ENCODE measurements around the gene C1orf226.

C1orf226 gene

DNA sequence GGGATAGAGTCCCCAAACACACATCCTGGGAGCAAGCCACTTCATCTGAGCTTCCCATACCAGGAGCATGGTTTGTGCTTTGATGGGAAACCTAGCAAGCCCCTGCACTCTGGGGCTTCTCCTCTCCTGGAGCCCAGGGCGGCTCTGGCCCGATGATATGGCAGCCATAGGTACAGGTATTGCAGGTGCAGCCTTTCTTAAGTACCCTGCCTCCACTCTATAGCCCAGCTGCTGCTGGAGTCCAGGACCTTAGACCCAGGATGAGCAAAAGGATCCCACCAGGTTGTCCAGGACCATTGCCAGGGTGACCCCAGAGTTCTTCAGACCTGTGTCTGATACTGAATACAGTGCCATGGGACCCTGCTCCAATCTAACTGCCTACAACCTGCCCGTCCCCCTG, 4.2 kb downstream of the C1orf226 start:
- no peak for DNase-seq

GRCh38 chr1:162386292-162387225, 5.0 kb downstream of the C1orf226 start:
- no peak for DNase-seq

GRCh38 chr1:162387226-162388082, 5.9 kb downstream of the C1orf226 start:
- no peak for DNase-seq

- no peak for DNase-seq
Measured at GRCh38 chr1:162388083-162388594, 6.6 kb downstream of the C1orf226 start.

DNA sequence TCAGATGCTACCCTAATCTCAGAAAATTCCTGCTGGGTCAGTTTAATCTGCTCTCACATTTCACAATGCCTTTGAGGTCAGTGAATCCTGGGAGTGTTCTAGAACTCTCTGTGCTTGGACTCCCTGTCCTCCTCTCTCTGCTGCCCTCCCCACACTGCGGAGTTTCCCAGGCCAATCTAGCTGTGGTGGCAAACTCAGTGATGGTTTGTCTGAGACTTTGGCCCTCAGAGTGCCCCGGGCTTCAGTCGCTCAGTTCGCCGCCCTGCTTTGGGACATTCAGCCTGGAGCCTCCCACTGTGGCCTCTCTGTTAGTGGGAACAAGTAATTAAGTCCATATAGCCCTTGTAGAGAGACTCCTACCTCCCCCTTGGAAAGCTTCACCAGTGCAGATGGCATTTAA, 7.1 kb downstream of the C1orf226 start:
- no peak for DNase-seq

- peak; percentile 88 for DNase-seq
Measured at GRCh38 chr1:162389021-162389818, 7.7 kb downstream of the C1orf226 start.

GRCh38 chr1:162389971-162390370, 8.4 kb downstream of the C1orf226 start:
- DNase-seq, result no peak

DNA sequence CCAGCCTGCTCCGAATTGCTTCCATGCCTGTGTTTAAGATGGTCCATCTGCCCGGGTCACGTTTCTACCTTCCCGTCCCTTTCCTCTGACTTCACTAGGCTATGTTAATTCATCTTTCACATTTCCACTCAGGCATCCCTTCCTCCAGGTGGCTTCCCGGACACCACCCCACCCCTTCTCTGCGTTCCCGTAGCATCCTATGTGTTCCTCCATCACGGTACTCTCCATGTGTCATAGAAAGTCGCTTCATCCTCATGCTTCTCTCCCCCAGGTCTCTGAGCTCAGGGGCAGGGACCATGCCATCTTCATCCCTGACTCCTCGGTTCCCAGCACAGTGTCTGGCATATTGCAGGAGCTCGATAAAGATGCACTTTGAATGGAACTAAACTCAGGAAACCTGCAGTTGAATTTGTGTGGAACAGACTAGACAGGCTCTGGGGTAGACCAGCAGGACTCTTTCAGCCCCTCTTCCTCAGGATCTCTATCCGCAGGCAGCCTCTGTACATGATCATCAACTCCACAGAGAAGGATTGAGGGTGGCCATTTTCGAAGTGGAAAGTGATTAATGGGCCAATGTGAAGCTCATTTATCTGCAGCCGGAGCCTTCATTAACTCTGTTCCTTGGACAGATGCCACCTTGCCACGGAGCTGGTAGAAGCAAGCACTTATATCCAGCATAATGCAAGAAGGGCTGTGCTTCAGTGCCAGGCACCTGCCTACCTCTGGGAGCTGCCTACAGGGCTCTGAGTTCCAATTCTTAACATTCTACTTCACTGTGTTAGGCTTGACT, 9.1 kb downstream of the C1orf226 start:
- DNase-seq, result no peak

DNA sequence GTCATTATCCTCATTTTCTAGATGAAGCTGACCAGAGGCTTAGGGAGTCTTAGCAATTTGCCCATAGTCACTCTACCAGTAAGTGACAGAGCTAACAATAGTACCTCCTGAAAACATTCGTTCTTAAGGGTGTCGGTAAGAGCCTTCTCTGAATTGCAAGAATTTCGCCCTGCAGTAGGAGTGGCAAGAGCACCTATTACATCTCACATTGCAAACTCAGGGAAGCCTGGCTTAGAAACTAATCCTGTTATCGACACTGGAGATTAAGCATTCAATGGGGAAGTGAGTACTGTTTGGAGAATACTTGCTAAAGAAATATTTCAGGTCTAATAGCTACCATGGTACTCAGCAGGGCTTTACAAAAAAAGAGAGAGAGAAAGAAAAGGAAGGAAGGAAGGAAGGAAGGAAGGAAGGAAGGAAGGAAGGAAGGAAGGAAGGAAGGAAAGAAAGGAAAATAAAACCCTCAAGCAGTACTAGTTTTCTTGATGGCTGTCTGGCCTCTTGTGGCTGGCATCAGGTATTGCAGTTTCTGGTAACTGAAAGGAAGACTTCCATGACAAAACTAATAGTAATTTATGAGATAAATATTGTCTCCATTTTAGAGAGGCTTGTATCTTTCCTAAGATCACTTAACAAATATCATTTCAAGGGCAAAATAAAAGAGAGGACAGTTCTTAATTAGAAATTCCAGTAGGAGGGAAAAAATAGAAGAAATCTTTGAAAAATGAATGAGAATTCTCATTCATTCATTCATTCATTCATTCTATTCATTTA, 10.4 kb downstream of the C1orf226 start:
- peak; percentile 62 for DNase-seq

DNA sequence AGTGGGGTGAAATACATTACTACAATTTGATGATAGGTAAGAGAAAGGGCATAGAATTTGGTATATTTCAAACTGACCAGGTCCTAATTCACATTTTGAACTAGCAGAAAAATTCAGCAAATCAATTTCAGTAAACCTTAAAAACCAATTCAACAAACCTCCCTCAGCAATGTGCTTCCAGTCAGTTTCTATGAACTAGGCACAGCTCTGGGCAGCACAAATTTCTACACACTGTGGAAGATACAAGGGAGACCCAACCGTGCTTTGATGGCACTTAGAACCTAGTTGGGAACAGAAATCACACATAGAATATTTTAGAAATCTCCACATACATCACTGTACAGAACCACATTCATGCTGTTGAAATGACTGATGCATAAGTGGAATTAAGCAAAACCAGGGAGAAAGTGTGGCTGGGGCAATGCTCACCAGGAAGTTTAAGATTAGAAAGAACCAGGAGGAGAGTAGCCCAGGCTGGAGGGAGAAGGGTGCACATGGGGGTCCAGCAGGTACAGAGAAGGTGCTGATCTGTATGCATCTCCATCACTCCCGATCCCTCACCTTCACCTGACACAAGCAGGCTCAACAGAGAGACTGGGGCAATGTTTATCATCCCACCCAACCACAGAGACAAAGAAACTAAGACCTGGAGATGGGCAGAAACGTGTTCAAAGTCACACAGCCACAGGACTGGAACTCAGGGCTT, 14.8 kb downstream of the C1orf226 start:
- no peak for DNase-seq

DNA sequence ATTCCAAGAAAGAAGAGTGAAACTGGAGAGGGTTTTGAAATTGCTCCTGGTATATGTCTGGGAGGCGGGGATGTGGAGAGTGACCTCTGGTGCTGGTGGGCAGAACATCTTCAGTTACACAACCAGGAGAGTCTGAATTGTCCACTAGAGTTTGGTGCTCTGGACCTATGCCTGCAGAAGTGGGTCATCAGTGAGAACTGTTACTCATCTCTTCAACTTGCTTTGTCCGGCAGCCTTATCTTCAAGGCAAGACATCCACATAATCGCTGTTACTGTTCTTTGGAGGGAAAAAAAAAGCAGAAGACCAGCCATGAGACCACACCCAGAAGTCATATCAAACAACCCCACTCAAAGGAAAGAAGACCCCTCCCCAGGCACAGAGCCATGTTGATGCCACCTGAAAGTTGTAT, 15.5 kb downstream of the C1orf226 start:
- no peak for DNase-seq

- DNase-seq, result no peak
Measured at GRCh38 chr1:162397943-162398560, 16.5 kb downstream of the C1orf226 start.

DNA sequence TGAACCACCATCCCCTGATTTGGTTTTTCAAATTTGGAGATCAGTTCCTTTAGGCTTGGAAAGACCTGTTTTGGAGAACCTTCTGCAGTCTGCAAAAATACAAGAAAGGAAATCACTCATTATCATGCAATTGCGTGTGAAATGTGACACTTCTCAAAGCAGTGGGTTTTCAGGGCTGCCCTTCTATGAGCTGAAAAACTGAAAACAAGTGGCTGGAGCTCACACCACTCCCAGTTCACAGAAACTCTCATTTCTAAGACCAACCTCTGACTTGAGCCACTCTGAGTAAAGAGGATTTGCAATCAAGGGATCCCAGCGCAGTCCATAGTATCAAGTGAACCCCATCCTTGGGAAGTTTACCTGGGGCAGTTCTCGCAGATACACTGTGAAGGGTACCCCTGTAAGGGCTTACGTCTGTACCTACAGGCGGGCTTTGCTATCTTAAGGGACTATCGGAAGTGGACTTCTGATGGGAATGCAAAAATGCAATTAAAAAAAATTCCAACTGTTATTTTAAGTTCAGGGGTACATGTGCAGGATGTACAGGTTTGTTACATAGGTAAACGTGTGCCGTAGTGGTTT, 17.6 kb downstream of the C1orf226 start:
- DNase-seq, result no peak

DNA sequence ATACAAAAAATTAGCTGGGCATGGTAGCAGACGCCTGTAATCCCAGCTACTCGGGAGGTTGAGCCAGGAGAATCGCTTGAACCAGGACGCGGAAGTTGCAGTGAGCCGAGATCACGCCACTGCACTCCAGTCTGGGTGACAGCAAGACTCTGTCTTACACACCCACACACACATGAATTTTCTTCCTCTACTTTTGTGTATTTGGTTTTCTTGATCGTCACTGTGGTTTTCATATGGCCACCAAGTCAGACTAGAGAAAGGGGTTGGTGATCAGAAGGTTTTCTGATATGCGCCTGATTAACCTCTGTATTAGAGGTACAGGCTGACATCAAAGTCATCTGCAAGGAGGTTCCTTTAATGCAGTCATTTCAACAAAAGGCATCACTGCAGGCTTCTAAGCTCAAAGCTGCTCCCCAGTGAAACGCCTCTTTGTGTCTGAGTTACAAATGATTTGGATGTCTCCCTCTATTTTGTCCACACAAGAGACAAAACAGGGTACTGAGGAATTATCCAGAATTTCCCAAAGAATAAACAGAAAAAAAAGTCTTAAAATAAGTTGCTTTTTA, 19.3 kb downstream of the C1orf226 start:
- no peak for DNase-seq

- DNase-seq, result no peak
Measured at GRCh38 chr1:162404550-162405160, 23.1 kb downstream of the C1orf226 start.

DNA sequence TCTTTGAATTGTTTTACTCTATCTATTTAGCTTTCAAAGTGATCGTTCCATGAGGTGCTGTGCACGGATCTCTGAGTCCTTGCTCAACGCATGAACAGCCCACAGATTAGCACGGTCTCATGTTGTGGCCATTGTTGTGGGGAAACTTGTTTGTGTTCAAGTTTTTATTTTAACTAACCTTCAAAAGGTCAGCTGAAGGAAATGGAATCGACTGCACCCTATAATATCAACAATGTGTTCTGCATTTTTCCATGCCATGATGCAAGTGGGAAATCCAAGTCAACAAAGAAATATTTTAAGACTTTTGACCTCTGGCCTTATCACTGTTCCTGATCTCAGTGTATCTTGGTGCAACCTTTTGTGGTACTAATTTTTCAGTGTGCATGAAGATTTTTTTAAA, 24.3 kb downstream of the C1orf226 start:
- no peak for DNase-seq

- no peak for DNase-seq
Measured at GRCh38 chr1:162406811-162407210, 25.3 kb downstream of the C1orf226 start.

DNA sequence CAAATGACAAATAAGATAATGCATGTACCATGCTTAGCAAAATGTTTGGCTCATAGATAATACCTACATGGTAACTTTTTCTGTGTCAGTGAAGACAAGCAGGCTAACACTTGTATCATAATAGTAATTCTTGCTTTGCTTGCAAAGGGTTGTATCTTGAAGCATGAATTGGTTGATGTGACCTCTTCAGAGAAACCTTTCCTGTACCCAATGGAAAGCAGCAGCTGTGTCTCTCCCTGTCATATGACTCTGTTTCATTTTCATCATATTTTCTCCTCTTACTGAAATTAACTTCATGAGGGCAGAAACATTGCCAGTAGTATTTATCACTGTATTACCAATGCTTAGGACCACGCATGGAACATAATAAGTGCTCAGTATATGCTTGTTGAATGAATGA, 26.0 kb downstream of the C1orf226 start:
- no peak for DNase-seq

DNA sequence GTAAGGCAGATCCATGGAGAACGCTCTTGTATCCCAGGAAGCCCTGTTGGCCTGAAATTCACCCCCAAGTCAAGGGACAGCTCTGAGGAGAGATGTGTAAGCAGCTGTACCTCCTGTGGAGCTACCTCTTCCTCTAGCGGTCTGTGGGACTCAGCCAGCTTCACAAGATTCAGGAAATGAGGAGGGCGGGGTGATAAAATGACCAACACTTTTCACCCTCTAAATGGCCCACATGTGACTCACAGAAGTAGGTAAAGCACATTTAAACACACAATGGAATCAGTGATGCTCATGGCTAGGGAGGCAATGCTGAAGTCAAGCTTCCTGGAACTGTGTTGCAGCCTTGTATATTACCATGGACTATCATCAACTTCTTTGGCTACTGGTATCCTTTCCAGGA, 30.5 kb downstream of the C1orf226 start, which contains the start of gene SH2D1B:
SH2D1B (minus strand) TSS at position 135 of the 400 bp plus-strand sequence; CDS start at position 15, 120 bp downstream.
- DNase-seq, result no peak

Measured in NCI-H2171 treated with DMSO at 0.1 percent for 48 hours (cell line).